ENCODE data around the gene SYTL3.
"Not testable (repeated sequence)": the region's sequence is repeated elsewhere in the genome, so short reads cannot be mapped to it uniquely, and the experiment has no call there.

SYTL3 gene

GRCh38 chr6:158662954-158663624, 13.2 kb downstream of the SYTL3 start:
- no peak for DNase-seq (ENCODE audit: low read depth)

GRCh38 chr6:158663625-158664165, 13.8 kb downstream of the SYTL3 start:
- DNase-seq (ENCODE audit: low read depth), result no peak

- DNase-seq (ENCODE audit: low read depth), result no peak
Observed at GRCh38 chr6:158665332-158665731, 15.5 kb downstream of the SYTL3 start.

- peak; percentile 71 for DNase-seq (ENCODE audit: low read depth)
Observed at GRCh38 chr6:158666628-158667359, 16.9 kb downstream of the SYTL3 start.

- no peak for DNase-seq (ENCODE audit: low read depth)
Observed at GRCh38 chr6:158667360-158667981, 17.6 kb downstream of the SYTL3 start.

GRCh38 chr6:158668707-158669103, 18.9 kb downstream of the SYTL3 start:
- DNase-seq (ENCODE audit: low read depth), result no peak

GRCh38 chr6:158669145-158670035, 19.5 kb downstream of the SYTL3 start:
- no peak for DNase-seq (ENCODE audit: low read depth)

- DNase-seq (ENCODE audit: low read depth), result not testable (repeated sequence)
Observed at GRCh38 chr6:158672119-158672518, 22.3 kb downstream of the SYTL3 start.

GRCh38 chr6:158672726-158673125, 22.9 kb downstream of the SYTL3 start:
- DNase-seq (ENCODE audit: low read depth), result no peak

- DNase-seq (ENCODE audit: low read depth), result no peak
Observed at GRCh38 chr6:158674342-158675131, 24.7 kb downstream of the SYTL3 start.

GRCh38 chr6:158677094-158677493, 27.2 kb downstream of the SYTL3 start:
- not testable (repeated sequence) for DNase-seq (ENCODE audit: low read depth)

- DNase-seq (ENCODE audit: low read depth), result no peak
Observed at GRCh38 chr6:158677906-158678578, 28.2 kb downstream of the SYTL3 start.

- no peak for DNase-seq (ENCODE audit: low read depth)
Observed at GRCh38 chr6:158680015-158680414, 30.2 kb downstream of the SYTL3 start.

GRCh38 chr6:158680481-158680880, 30.6 kb downstream of the SYTL3 start:
- no peak for DNase-seq (ENCODE audit: low read depth)

- no peak for DNase-seq (ENCODE audit: low read depth)
Observed at GRCh38 chr6:158684311-158684710, 34.5 kb downstream of the SYTL3 start.

GRCh38 chr6:158684745-158685324, 35.0 kb downstream of the SYTL3 start:
- DNase-seq (ENCODE audit: low read depth), result no peak

GRCh38 chr6:158686311-158686710, 36.5 kb downstream of the SYTL3 start:
- DNase-seq (ENCODE audit: low read depth), result no peak

- no peak for DNase-seq (ENCODE audit: low read depth)
Observed at GRCh38 chr6:158686791-158687381, 37.0 kb downstream of the SYTL3 start.

GRCh38 chr6:158687506-158687905, 37.7 kb downstream of the SYTL3 start:
- no peak for DNase-seq (ENCODE audit: low read depth)

GRCh38 chr6:158688860-158689259, 39.0 kb downstream of the SYTL3 start:
- no peak for DNase-seq (ENCODE audit: low read depth)

Measured in GM04504 (cell line).